NCI-H1930 (cell line): ENCODE results near the gene TFPI2.
A peak's percentile ranks its signal among the peaks of the same experiment; 100 is the strongest.

ENCODE experiments used
- DNase-seq, 2 experiments: peaks; one replicate each; lab custom pipeline; 2025; lab: John Stamatoyannopoulos, UW

The TFPI2 gene

GRCh38 chr7:93855797-93856196 is 34.8 kb downstream of the TFPI2 start:
- no peak for DNase-seq

- DNase-seq = no peak
Measured at GRCh38 chr7:93854480-93854879, 36.1 kb downstream of the TFPI2 start.

GRCh38 chr7:93851536-93851935 is 39.0 kb downstream of the TFPI2 start:
- DNase-seq = no peak

- no peak for DNase-seq
Measured at GRCh38 chr7:93843260-93843659, 47.3 kb downstream of the TFPI2 start.

- DNase-seq = peak; percentile 56 to 88
Measured at GRCh38 chr7:93838966-93839365, 51.6 kb downstream of the TFPI2 start.

GRCh38 chr7:93837245-93837644 is 53.3 kb downstream of the TFPI2 start:
- peak in 1 of 2 experiments; percentile 29 for DNase-seq

- no peak for DNase-seq
Measured at GRCh38 chr7:93836116-93836515, 54.4 kb downstream of the TFPI2 start.

GRCh38 chr7:93835702-93836101 is 54.9 kb downstream of the TFPI2 start:
- DNase-seq = no peak
